A549 treated with AZD2906 at 1 μM for 4 hours (cell line): ENCODE measurements around the gene LST1. TPM values are rescaled to one million over a fixed set of nuclear protein-coding genes. Genes with fewer than 3 reads are reported as not detected.

Experiments used
- total RNA-seq: library from RNA; stranded (reverse); fragments of 200-300 nt; extraction: Qiagen RNA extraction; gene quantifications from 5 replicates; pipeline ENCODE4 v1.2.3, GENCODE V29; 2022

The LST1 gene
- total RNA-seq, result 0.14 to 0.41 TPM (median 0.29 TPM) in 5 replicates

DNA sequence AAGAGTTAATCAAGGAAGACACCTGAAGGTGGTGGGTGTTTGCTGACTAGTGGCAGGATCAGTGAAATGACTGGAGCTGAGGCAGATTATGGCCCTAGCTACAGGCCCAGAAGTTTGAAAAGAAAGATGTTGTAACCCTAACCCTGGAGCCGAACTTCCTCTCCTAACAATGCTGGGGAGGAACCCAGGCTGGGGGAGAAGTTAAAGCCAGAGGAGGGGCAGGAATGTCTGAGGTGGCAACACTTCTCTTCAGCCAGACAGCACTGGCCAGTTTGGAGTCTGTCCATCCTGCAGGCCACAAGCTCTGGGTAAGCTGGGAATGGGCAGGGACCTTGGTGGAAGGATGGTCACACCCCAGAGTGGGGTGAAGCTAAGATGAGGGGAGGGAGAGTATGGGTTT lies at the start of gene LST1:
Gene LST1, plus strand, starts transcription at position 270 of the 400 bp plus-strand sequence. CDS start 1,023 bp downstream, outside the sequence.

DNA sequence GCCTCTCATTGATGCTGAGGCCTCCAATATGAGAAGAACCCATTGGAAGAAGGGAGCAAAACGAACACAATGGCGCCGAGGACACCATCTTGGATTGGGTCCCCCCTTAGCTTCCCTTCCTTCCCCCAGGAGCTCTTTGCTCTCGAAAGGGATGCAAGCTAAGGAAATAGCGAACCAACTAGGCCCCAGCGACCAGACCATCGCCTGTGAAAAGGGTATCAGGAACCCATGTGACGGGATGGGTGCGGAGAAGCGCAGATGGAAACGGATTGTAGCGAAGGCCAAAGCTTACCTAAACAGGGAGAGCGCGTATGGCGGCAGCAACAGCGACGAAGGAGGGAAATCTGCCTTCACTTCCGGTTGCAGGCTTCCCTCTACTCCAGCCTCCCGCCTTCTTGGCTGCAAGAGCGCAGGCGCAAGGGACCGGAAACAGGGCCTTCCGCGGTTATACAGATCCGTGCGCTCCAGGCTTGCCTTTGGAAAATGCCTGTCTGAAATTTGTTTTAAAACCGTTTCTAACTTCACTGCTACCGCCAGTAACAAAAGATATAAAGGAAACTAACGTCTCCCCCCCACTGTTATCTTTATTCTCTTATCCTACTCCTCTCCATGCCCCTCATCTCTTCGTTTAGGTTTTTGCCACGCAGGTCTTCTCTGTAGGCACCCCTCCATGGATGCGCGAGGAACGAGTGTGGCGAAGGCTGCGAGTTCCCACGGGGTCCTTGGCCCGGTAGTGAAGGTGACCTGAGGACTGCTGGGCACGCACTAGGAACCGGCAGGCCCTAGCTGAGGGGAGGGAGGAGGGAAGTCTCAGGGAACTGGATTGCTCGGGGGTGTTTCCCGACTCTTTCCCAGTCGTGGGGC lies 44.2 kb upstream of the LST1 start, which contains the start of gene DDX39B:
Gene DDX39B, minus strand, starts transcription at position 346 of the 864 bp plus-strand sequence. CDS start 1,471 bp downstream, outside the sequence.

DNA sequence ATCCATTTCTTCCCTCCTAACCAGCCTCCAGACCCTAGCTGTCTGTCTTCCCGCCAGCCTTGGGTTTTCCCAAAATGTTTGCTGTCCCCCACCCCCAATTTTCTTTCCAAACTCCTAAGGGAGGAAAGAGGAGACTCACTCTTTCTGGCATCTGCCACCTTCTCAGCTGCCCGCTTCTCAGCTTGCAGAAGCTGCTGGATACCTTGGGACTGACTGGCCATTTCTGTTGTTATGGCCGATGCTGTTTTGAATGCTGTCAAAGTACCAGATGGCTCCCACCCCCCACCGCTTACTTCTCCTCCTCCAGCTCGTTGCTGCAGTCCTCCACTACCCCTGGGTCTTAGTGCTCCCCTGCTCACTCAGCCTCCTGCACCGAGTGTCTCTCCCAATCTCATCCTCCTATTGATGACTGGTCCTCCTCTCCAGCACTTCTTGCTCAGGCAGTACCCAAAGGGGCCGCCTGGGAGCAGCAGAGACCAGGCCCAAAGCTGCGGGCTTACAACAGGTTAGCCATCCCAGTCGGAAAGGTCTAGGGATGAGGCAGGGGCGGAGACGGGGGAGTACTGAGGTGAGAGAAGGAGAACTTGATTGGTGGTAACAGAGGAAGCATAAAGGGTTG lies 39.6 kb upstream of the LST1 start, which contains the start of gene ATP6V1G2:
Gene ATP6V1G2, minus strand, starts transcription at position 270 of the 619 bp plus-strand sequence. Its CDS starts 49 bp downstream, at position 221.

DNA sequence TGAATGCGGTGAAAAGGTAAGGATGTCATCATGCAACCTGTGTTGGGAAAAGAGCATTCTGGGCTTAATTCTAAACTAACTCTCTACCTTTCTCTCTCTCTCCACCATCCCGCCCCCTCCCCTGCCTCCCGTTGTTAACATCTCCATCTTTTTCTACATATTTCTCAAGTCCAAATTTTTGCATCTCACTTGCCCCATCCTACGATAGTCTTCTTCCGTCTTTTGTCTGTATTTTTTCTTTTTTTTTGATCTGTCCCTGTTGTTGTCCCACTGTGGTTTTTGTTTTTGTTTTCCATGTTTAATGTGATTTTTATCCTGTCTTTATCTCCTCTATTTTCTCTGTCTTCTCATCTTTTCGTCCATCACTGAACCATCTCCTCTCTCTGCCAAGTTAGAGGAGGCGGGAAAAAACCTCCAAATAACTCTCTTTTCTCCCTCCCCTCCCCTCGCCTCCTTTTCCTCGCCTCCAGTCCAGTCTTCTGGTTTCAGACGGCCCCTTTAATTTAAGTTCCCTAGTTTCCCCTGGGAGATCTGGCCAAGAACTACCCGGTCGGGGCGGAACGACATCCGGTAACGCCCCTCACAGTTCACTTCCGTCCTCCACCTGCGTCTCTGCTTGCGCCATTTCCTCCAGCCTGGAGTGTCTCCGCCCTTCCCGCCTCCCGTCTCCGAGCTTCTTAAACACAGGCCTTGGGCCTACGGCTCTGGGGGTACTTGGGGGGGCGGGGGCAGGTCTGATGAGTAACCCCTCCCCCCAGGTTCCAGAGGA lies 38.9 kb upstream of the LST1 start, which contains the start of gene NFKBIL1:
Gene NFKBIL1, plus strand, starts transcription at position 651 of the 769 bp plus-strand sequence. Its CDS starts 87 bp downstream, at position 738.

DNA sequence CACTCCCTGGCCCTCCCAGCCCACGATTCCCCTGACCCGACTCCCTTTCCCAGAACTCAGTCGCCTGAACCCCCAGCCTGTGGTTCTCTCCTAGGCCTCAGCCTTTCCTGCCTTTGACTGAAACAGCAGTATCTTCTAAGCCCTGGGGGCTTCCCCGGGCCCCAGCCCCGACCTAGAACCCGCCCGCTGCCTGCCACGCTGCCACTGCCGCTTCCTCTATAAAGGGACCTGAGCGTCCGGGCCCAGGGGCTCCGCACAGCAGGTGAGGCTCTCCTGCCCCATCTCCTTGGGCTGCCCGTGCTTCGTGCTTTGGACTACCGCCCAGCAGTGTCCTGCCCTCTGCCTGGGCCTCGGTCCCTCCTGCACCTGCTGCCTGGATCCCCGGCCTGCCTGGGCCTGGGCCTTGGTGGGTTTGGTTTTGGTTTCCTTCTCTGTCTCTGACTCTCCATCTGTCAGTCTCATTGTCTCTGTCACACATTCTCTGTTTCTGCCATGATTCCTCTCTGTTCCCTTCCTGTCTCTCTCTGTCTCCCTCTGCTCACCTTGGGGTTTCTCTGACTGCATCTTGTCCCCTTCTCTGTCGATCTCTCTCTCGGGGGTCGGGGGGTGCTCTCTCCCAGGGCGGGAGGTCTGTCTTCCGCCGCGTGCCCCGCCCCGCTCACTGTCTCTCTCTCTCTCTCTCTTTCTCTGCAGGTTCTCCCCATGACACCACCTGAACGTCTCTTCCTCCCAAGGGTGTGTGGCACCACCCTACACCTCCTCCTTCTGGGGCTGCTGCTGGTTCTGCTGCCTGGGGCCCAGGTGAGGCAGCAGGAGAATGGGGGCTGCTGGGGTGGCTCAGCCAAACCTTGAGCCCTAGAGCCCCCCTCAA lies 13.8 kb upstream of the LST1 start, which contains the start of gene LTA:
Gene LTA, plus strand, starts transcription at position 249 of the 871 bp plus-strand sequence. Its CDS starts 454 bp downstream, at position 703.

DNA sequence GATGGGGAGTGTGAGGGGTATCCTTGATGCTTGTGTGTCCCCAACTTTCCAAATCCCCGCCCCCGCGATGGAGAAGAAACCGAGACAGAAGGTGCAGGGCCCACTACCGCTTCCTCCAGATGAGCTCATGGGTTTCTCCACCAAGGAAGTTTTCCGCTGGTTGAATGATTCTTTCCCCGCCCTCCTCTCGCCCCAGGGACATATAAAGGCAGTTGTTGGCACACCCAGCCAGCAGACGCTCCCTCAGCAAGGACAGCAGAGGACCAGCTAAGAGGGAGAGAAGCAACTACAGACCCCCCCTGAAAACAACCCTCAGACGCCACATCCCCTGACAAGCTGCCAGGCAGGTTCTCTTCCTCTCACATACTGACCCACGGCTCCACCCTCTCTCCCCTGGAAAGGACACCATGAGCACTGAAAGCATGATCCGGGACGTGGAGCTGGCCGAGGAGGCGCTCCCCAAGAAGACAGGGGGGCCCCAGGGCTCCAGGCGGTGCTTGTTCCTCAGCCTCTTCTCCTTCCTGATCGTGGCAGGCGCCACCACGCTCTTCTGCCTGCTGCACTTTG lies 10.7 kb upstream of the LST1 start, which contains the start of gene TNF:
Gene TNF, plus strand, starts transcription at position 231 of the 567 bp plus-strand sequence. Its CDS starts 177 bp downstream, at position 408.

DNA sequence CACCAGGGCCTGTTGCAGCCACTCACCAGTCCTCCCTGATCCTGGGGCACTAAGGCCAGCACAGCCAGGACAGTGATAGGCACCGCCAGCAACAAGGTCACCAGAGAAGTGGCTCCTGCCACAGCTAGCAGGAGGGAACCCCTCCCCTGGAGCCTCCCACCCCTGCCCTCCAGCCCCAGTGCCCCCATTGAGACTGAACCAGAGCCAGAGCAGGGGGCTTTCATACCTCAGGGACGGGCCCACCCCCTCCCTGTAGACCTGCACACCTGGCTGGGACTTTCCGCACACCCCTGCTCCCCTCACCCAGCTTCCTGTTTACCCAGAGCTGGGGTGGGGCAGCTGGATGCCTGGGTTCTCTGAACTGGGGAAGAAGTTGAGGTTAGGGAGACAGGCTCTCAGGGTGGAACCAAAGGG lies 3.8 kb upstream of the LST1 start, which contains the start of gene LTB:
Gene LTB, minus strand, starts transcription at position 195 of the 414 bp plus-strand sequence. Its CDS starts 7 bp downstream, at position 188.

DNA sequence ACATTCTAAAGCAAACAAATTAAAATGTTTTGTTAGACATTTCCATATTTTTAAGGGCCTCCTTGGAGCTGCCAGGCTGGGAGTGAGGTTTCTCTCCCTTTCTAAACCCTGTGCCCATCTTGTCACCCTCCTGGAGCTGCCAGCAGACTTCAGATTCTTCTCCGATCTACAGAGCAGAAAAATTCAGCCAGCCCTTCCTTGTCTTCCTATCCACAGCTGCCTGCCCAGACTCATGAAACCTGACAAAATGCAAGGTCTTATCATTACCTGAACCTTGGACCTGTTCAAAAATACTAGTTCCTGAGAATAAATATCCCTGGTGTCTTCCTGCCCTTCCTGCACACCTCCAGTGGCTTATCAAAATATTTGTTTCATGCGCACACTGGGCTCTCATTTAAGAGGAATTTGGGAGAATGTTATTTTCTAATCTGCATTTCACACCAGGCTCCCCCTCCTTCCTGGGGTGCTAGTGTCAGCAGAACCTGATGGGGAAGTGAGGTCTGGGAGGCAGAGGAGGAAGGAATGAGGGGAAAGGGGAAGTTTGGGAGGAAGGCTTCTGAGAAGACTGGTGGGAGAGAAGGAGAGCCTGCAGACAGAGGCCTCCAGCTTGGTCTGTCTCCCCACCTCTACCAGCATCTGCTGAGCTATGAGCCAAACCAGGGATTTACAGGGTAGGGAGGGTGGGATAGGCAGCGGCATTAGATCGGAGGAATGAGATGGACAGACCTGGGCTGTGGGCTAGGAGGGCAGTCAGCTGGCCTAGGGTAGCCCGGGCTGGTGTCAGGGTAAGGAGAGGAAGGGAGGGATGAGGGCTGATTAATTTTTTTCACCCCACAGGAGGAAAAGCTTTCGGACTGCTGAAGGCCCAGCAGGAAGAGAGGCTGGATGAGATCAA lies 28.9 kb downstream of the LST1 start, which contains the start of gene AIF1:
Gene AIF1, plus strand, starts transcription at position 551 of the 895 bp plus-strand sequence. Its CDS starts 96 bp downstream, at position 647.

DNA sequence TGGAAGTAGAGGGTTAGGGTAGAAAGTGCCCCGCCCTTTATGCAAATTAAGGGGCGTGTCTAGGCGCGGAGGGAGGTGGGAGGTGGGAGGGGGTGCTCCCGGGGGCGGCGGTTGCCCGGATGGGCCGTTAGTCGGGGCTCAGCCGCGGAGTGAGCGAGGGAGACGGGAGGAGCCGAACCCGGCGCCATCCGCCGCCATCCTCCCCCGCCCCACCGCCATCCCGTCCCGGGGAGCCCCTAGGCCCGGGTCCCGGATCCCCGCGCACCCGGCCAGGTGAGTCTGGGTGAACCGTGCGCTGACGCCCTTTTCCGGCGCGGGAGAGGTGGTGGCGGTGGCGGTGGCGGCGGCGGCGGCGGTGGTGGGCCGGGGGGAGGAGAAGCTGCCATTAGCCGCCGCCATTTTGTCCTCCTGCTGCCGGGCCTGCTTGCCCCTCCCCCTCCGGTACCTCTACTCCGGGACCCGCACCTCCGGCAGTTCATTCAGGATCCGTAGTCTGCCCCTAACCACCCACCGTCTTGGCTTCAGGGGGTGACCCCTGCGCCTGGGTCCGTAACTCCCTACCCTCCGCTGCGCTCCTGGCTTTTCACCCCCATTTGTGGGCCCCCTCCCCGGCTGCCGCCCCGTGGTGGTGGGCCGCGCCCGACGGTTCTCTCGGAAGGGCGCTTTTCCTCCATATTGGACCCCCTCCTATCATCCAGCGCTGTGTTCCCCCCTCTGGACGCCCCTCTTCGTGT lies 34.7 kb downstream of the LST1 start, which contains the start of gene PRRC2A:
Gene PRRC2A, plus strand, starts transcription at position 130 of the 734 bp plus-strand sequence. CDS start 2,075 bp downstream, outside the sequence.

Other genes starting within 250 kb of the LST1 start
- 18.9 to 30.6 TPM (median 26.0 TPM) in 5 replicates for gene HLA-B, start 229.1 kb upstream of the LST1 start, total RNA-seq
- gene MICA, start 182.7 kb upstream of the LST1 start, total RNA-seq, result 28.1 to 29.7 TPM (median 28.9 TPM) in 5 replicates
- gene MICB, start 88.1 kb upstream of the LST1 start, total RNA-seq, result 5.8 to 6.5 TPM (median 6.2 TPM) in 5 replicates
- not detected in 5 replicates for gene MCCD1, start 57.3 kb upstream of the LST1 start, total RNA-seq
- gene DDX39B, start 44.3 kb upstream of the LST1 start, total RNA-seq, result 340 to 418 TPM (median 347 TPM) in 5 replicates
- 0.62 to 1.1 TPM (median 0.93 TPM) in 5 replicates for gene ATP6V1G2, start 39.7 kb upstream of the LST1 start, total RNA-seq
- gene NFKBIL1, start 38.7 kb upstream of the LST1 start, total RNA-seq, result 9.5 to 13.0 TPM (median 12.6 TPM) in 5 replicates
- gene LTA, start 14.0 kb upstream of the LST1 start, total RNA-seq, result 0.07 to 0.23 TPM (median 0.08 TPM) in 3 of 5 replicates, not detected in the others
- 0.07 to 0.08 TPM in 2 of 5 replicates, not detected in the others for gene TNF, start 10.7 kb upstream of the LST1 start, total RNA-seq
- gene LTB, start 3.9 kb upstream of the LST1 start, total RNA-seq, result 0.12 to 0.49 TPM (median 0.14 TPM) in 4 of 5 replicates, not detected in the other
- not detected in 5 replicates for gene NCR3, start 6.7 kb downstream of the LST1 start, total RNA-seq
- gene AIF1, start 29.0 kb downstream of the LST1 start, total RNA-seq, result not detected in 5 replicates
- 66.2 to 87.9 TPM (median 84.6 TPM) in 5 replicates for gene PRRC2A, start 34.4 kb downstream of the LST1 start, total RNA-seq
- 117 to 150 TPM (median 136 TPM) in 5 replicates for gene BAG6, start 66.4 kb downstream of the LST1 start, total RNA-seq
- gene APOM, start 69.6 kb downstream of the LST1 start, total RNA-seq, result 2.9 to 3.7 TPM (median 3.1 TPM) in 5 replicates
- 11.3 to 12.4 TPM (median 11.9 TPM) in 5 replicates for gene C6orf47, start 74.5 kb downstream of the LST1 start, total RNA-seq
- 7.8 to 11.3 TPM (median 10.1 TPM) in 5 replicates for gene GPANK1, start 78.7 kb downstream of the LST1 start, total RNA-seq
- gene CSNK2B, start 79.8 kb downstream of the LST1 start, total RNA-seq, result 169 to 183 TPM (median 179 TPM) in 5 replicates
- 2.7 to 4.2 TPM (median 3.2 TPM) in 5 replicates for gene LY6G5B, start 83.7 kb downstream of the LST1 start, total RNA-seq
- 1.2 to 1.7 TPM (median 1.4 TPM) in 5 replicates for gene LY6G5C, start 94.8 kb downstream of the LST1 start, total RNA-seq
- 14.2 to 17.5 TPM (median 16.7 TPM) in 5 replicates for gene ABHD16A, start 117.0 kb downstream of the LST1 start, total RNA-seq
- gene LY6G6F, start 120.6 kb downstream of the LST1 start, total RNA-seq, result not detected in 5 replicates
- not detected in 5 replicates for gene LY6G6D, start 129.1 kb downstream of the LST1 start, total RNA-seq
- gene LY6G6C, start 135.5 kb downstream of the LST1 start, total RNA-seq, result 0.08 to 0.14 TPM (median 0.09 TPM) in 3 of 5 replicates, not detected in the others
- gene MPIG6B, start 137.1 kb downstream of the LST1 start, total RNA-seq, result not detected in 5 replicates
- gene DDAH2, start 143.0 kb downstream of the LST1 start, total RNA-seq, result 25.2 to 32.8 TPM (median 28.6 TPM) in 5 replicates
- gene CLIC1, start 150.3 kb downstream of the LST1 start, total RNA-seq, result 467 to 486 TPM (median 475 TPM) in 5 replicates
- 10.5 to 14.8 TPM (median 11.7 TPM) in 5 replicates for gene MSH5, start 153.7 kb downstream of the LST1 start, total RNA-seq
- gene SAPCD1, start 176.4 kb downstream of the LST1 start, total RNA-seq, result 1.6 to 4.2 TPM (median 3.1 TPM) in 5 replicates
- gene VWA7, start 191.1 kb downstream of the LST1 start, total RNA-seq, result 1.3 to 1.9 TPM (median 1.5 TPM) in 5 replicates
- 49.3 to 54.8 TPM (median 53.0 TPM) in 5 replicates for gene VARS1, start 209.5 kb downstream of the LST1 start, total RNA-seq
- gene LSM2, start 220.7 kb downstream of the LST1 start, total RNA-seq, result 43.6 to 61.8 TPM (median 59.8 TPM) in 5 replicates
- gene HSPA1L, start 229.0 kb downstream of the LST1 start, total RNA-seq, result 1.2 to 1.7 TPM (median 1.4 TPM) in 5 replicates
- gene HSPA1A, start 229.3 kb downstream of the LST1 start, total RNA-seq, result 132 to 240 TPM (median 186 TPM) in 5 replicates
- 94.0 to 169 TPM (median 135 TPM) in 5 replicates for gene HSPA1B, start 241.5 kb downstream of the LST1 start, total RNA-seq